ENCODE measurements around the gene TPRN. TPM values are rescaled to one million over a fixed set of nuclear protein-coding genes. Genes with fewer than 3 reads are reported as not detected.

TPRN gene
- total RNA-seq, 1 donor from 2014 or later: 16.0 TPM

DNA sequence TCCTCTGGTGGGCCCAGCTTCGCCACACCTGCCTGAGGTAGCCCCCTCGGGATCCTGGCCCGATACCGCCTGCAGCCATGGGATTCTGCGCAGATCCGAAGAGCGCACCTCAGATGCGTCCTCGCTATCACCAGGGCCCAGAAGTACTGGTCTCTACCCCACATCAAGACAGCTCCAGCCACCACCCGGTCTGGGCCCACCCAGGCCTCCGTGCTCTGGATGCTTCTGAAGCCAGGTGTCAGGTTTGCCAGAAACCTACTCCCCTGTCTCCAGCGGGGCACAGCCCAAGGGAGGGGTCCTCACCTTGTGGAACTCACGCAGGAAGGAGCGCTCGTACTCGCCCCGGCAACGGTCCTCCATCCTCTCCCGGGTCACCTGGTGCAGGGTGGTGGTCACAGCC, 14.6 kb downstream of the TPRN start:
- Histone ChIP-seq H3K27ac (ENCODE audit: low read depth, low read length) (no peak overlapping the region), H3K36me3 (ENCODE audit: insufficient read depth, low read length) (peaks cover 3% of the 10 kb centered on the region)
- H3K27me3 Mint-ChIP-seq (ENCODE audit: low read depth, unreplicated experiment): no peaks in the 10 kb centered on the region

DNA sequence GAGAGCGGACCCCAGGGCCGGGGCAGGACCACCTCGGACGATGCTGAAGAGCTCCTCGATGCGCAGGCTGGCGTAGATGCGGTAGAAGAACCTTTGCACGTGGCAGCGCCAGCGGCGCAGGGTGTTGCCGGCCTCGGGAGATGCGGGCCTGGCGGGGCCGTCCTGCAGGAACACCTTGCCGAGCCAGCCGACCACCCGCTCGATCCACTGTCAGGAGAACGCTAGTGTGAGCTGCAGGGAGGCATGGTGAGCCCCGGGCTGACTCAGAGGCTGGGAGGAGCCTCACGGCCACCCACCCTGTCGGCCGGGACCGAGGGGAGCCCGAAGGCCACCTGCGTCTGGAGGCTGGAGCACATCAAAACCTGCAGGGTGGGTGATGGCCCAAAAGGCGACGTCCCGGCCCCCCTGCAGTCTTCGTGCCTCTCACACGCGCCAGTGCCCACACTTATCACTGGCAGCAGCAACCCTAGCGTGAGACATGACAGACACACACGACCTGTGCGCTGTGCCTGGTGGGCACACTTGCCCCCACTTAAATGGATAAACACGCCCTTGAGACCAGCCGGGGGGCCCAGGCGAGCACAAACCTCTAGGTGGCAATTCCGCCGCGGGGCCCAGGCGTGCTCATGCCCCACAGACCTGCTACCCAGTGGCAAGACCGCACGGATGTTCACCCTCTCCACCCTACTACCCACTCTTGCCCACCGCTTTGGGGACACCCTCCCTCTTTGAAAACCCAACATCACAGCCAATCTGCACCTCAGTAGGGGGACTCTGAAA, 15.5 kb downstream of the TPRN start:
- H3K27me3 Mint-ChIP-seq (ENCODE audit: low read depth, unreplicated experiment): no peaks in the 10 kb centered on the region
- Histone ChIP-seq H3K4me3 (ENCODE audit: insufficient read depth, low read depth, low read length) (no peak overlapping the region), H3K36me3 (ENCODE audit: insufficient read depth, low read length) (peaks cover 3% of the 10 kb centered on the region), H3K79me2 (ENCODE audit: insufficient read depth, low read length) (peaks cover 46% of the 10 kb centered on the region), H4K20me1 (ENCODE audit: insufficient read depth, low read length) (peaks cover 37% of the 10 kb centered on the region), H3K4me2 (ENCODE audit: low read length) (no peak overlapping the region), H3K27me3 (ENCODE audit: insufficient read depth, low read length) (no peaks in the 10 kb centered on the region), H3K4me1 (ENCODE audit: insufficient read depth, low read length) (peaks cover 18% of the 10 kb centered on the region), H2AFZ (ENCODE audit: low read depth, low read length) (no peak overlapping the region), H3K9me3 (ENCODE audit: insufficient read depth, low read depth, low read length) (no peaks in the 10 kb centered on the region), H3K27ac (ENCODE audit: low read depth, low read length) (no peak overlapping the region), H3K9ac (ENCODE audit: low read length) (no peak overlapping the region)
- no peak overlapping the region for H3K27ac Mint-ChIP-seq (ENCODE audit: unreplicated experiment)
- TF ChIP-seq EZH2 (IDR thresholded peaks at IDR 0.05; ENCODE audit: insufficient read depth, low read length): no peak
- TF ChIP-seq, protein P1, sequence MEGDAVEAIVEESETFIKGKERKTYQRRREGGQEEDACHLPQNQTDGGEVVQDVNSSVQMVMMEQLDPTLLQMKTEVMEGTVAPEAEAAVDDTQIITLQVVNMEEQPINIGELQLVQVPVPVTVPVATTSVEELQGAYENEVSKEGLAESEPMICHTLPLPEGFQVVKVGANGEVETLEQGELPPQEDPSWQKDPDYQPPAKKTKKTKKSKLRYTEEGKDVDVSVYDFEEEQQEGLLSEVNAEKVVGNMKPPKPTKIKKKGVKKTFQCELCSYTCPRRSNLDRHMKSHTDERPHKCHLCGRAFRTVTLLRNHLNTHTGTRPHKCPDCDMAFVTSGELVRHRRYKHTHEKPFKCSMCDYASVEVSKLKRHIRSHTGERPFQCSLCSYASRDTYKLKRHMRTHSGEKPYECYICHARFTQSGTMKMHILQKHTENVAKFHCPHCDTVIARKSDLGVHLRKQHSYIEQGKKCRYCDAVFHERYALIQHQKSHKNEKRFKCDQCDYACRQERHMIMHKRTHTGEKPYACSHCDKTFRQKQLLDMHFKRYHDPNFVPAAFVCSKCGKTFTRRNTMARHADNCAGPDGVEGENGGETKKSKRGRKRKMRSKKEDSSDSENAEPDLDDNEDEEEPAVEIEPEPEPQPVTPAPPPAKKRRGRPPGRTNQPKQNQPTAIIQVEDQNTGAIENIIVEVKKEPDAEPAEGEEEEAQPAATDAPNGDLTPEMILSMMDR (IDR thresholded peaks at IDR 0.05; ENCODE audit: insufficient read depth, low read depth, low read length): no peak
- H3K9me3 Mint-ChIP-seq (ENCODE audit: unreplicated experiment): no peaks in the 10 kb centered on the region
- DNase-seq (ENCODE audit: low read depth) (no peak), FAIRE-seq (no peak)
- peaks cover 10% of the 10 kb centered on the region for H3K36me3 Mint-ChIP-seq (ENCODE audit: low read depth, unreplicated experiment)
- H3K4me3 Mint-ChIP-seq (ENCODE audit: unreplicated experiment): no peak overlapping the region
- peaks cover 15% of the 10 kb centered on the region for H3K4me1 Mint-ChIP-seq (ENCODE audit: low read depth, unreplicated experiment)

More for the DNA sequence above, 14.6 kb downstream of the TPRN start:
- Mint-ChIP-seq H3K27ac (ENCODE audit: unreplicated experiment) (no peak overlapping the region), H3K4me1 (ENCODE audit: low read depth, unreplicated experiment) (peaks cover 16% of the 10 kb centered on the region), H3K4me3 (ENCODE audit: unreplicated experiment) (no peak overlapping the region), H3K9me3 (ENCODE audit: unreplicated experiment) (no peaks in the 10 kb centered on the region), H3K36me3 (ENCODE audit: low read depth, unreplicated experiment) (peaks cover 10% of the 10 kb centered on the region)
- Histone ChIP-seq H2AFZ (ENCODE audit: low read depth, low read length) (no peak overlapping the region), H3K4me2 (ENCODE audit: low read length) (no peak overlapping the region), H3K4me3 (ENCODE audit: insufficient read depth, low read depth, low read length) (no peak overlapping the region), H3K27me3 (ENCODE audit: insufficient read depth, low read length) (no peaks in the 10 kb centered on the region), H4K20me1 (ENCODE audit: insufficient read depth, low read length) (peaks cover 46% of the 10 kb centered on the region), H3K9me3 (ENCODE audit: insufficient read depth, low read depth, low read length) (no peaks in the 10 kb centered on the region), H3K9ac (ENCODE audit: low read length) (no peak overlapping the region), H3K4me1 (ENCODE audit: insufficient read depth, low read length) (peaks cover 19% of the 10 kb centered on the region), H3K79me2 (ENCODE audit: insufficient read depth, low read length) (peaks cover 55% of the 10 kb centered on the region)
- DNase-seq (ENCODE audit: low read depth): no peak
- no peak for FAIRE-seq
- TF ChIP-seq EZH2 (IDR thresholded peaks at IDR 0.05; ENCODE audit: insufficient read depth, low read length): no peak
- TF ChIP-seq, protein P1 (IDR thresholded peaks at IDR 0.05; ENCODE audit: insufficient read depth, low read depth, low read length): no peak

DNA sequence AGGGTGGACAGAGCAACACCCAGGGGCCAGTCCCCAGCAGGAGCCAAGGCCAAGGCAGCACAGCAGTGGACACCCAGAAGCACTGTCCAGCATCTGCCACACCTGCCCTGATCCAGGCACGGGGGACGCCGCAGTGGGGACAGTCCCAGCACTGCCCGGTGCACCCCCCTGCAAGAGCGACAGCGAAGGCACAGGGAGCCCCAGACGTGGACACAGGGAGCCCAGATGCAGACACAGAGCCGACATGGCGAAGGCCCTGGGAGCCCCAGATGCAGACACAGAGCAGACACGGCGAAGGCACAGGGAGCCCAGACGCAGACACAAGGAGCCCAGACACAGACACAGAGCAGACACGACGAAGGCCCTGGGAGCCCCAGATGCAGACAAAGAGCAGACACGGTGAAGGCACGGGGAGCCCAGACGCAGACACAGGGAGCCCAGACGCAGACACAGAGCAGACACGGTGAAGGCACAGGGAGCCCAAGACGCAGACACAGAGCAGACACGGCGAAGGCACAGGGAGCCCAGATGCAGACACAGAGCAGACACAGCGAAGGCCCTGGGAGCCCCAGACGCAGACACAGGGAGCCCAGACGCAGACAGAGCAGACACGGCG, 16.5 kb downstream of the TPRN start:
- TF ChIP-seq, protein P1 (IDR thresholded peaks at IDR 0.05; ENCODE audit: insufficient read depth, low read depth, low read length): no peak
- TF ChIP-seq EZH2 (IDR thresholded peaks at IDR 0.05; ENCODE audit: insufficient read depth, low read length): no peak
- Mint-ChIP-seq H3K4me1 (ENCODE audit: low read depth, unreplicated experiment) (peaks cover 13% of the 10 kb centered on the region), H3K36me3 (ENCODE audit: low read depth, unreplicated experiment) (peaks cover 14% of the 10 kb centered on the region), H3K9me3 (ENCODE audit: unreplicated experiment) (no peaks in the 10 kb centered on the region), H3K27me3 (ENCODE audit: low read depth, unreplicated experiment) (no peaks in the 10 kb centered on the region), H3K27ac (ENCODE audit: unreplicated experiment) (no peak overlapping the region), H3K4me3 (ENCODE audit: unreplicated experiment) (no peak overlapping the region)
- H3K9me3 ChIP-seq (ENCODE audit: insufficient read depth, low read depth, low read length): no peaks in the 10 kb centered on the region
- no peak overlapping the region for H3K9ac ChIP-seq (ENCODE audit: low read length)
- no peak overlapping the region for H3K4me3 ChIP-seq (ENCODE audit: insufficient read depth, low read depth, low read length)
- DNase-seq (ENCODE audit: low read depth) (no peak), FAIRE-seq (no peak)
- H2AFZ ChIP-seq (ENCODE audit: low read depth, low read length): no peak overlapping the region
- H3K4me1 ChIP-seq (ENCODE audit: insufficient read depth, low read length): peaks cover 9% of the 10 kb centered on the region
- H3K27me3 ChIP-seq (ENCODE audit: insufficient read depth, low read length): no peaks in the 10 kb centered on the region
- no peak overlapping the region for H3K27ac ChIP-seq (ENCODE audit: low read depth, low read length)
- peaks cover 3% of the 10 kb centered on the region for H3K36me3 ChIP-seq (ENCODE audit: insufficient read depth, low read length)
- peaks cover 31% of the 10 kb centered on the region for H4K20me1 ChIP-seq (ENCODE audit: insufficient read depth, low read length)
- peaks cover 37% of the 10 kb centered on the region for H3K79me2 ChIP-seq (ENCODE audit: insufficient read depth, low read length)
- no peak overlapping the region for H3K4me2 ChIP-seq (ENCODE audit: low read length)
